HG03064 (cell line): ENCODE results near the gene DEFB125.
"Not testable (repeated sequence)": the region's sequence is repeated elsewhere in the genome, so short reads cannot be mapped to it uniquely, and the experiment has no call there.

Experiments
- ATAC-seq: cut with Tn5 transposase; IDR thresholded peaks from one replicate; pipeline ENCODE4 v1.9.1; 2021; ENCODE audit warnings: low read depth; ENCODE audit not compliant: unreplicated experiment

The DEFB125 gene

DNA sequence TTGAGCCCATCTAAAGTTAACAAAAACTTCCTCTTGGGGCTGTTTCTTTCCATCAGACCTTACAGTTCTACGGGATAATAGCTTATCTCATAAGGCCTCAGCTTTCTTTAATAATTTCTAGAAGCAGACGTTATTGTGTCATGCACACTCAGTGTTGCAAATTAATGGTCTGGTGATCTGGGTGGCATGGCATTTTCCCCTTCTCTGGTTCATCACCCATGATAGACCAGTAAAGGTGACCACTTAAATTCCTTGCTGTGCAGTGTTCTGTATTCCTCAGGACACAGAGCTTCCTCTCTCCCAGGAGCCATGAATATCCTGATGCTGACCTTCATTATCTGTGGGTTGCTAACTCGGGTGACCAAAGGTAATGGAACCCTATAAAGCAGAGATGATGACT, at the start of gene DEFB125:
Gene DEFB125 (plus strand): TSS at position 272 of the 400 bp plus-strand sequence. CDS start 38 bp downstream, at position 310.
- ATAC-seq, result no peak

- ATAC-seq, result no peak
Observed at GRCh38 chr20:60035-60918, 27.2 kb upstream of the DEFB125 start.

DNA sequence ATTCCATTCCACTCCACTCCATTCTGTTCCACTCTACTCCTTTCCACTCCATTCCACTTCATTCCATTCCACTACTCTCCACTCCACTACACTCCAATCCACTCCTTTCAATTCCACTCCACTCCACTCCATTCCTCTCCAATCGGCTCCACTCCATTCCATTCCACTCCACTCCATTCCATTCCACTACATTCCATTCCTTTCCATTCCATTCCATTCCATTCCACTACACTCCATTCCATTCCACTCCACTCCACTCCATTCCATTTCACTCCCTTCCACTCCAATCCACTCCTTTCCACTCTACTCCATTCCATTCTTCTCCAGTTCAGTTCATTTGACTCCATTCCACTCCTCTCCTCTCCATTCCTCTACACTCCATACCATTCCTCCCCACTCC, 26.2 kb upstream of the DEFB125 start:
- ATAC-seq, result no peak

GRCh38 chr20:61757-62156, 25.7 kb upstream of the DEFB125 start:
- ATAC-seq, result no peak

- ATAC-seq, result no peak
Observed at GRCh38 chr20:62487-62886, 25.0 kb upstream of the DEFB125 start.

DNA sequence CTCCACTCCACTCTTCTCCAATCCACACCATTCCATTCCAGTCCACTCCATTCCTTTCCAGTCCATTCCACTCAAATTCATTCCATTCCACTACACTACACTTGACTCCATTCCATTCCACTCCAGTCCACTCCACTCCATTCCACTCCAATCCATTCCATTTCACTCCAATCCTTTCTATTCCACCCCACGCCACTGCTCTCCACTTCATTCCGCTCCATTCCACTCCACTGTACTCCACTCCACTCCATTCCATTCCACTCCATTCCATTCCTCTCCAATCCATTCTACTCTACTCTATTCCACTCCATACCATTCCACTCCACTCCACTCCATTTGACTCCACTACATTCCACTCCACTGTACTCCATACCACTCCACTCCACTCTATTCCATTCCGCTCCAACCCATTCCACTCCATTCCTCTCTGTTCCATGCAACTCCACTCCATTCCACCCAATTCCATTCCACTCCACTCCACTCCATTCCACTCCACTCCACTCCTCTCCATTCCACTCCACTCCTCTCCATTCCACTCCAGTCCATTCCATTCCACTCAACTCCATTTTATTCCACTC, 23.4 kb upstream of the DEFB125 start:
- no peak for ATAC-seq

DNA sequence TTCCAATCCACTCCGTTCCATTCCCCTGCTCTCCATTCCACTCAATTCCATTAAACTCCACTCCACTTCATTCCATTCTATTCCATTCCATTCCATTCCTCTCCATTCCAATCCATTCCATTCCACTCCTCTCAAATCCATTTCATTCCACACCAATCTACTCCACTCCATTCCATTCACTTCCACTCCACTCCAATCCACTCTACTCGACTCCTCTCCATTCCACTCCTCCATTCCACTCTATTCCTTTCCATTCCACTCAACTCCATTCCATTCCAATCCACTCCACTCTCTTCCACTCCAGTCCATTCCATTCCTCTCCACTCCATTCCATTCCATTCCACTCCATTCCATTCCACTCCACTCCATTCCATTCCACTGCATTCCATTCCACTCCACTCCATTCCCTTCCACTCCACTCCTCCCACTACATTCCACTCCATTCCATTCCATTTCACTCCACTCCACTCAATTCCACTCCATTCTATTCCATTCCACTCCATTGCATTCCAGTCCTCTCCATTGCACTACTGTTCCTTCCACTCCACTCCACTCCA, 22.6 kb upstream of the DEFB125 start:
- no peak for ATAC-seq

DNA sequence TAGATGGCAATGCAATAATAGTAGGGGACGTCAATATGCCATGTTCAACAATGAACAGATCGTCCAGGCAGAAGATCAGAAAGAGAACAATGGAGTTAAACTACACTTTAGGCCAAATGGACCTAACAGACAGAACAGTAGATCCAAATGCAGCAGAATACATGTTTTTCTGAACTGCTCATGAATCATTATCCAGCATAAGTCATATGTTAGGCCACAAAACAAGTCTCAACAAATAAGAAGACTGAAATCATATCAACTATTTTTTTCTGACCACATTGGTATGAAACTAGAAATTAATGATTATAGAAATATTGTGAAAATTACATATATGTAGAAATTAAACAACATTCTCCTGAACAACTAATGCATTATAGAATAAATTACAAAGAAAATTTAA, 10.2 kb upstream of the DEFB125 start:
- ATAC-seq, result no peak

- no peak for ATAC-seq
Observed at GRCh38 chr20:78338-78737, 9.1 kb upstream of the DEFB125 start.

DNA sequence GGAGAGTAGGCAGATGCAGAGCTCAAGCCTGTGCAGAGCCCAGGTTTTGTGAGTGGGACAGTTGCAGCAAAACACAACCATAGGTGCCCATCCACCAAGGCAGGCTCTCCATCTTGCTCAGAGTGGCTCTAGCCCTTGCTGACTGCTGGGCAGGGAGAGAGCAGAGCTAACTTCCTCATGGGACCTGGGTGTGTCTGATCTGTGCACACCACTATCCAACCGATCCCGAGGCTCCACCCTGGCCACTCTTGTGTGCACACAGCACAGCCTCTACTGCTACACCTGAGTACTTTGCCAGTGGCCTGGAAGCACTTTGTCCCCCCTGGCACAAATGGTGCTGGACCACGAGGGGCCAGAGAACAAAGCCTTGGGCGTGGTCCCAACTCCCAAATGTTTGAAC, 7.9 kb upstream of the DEFB125 start:
- no peak for ATAC-seq

DNA sequence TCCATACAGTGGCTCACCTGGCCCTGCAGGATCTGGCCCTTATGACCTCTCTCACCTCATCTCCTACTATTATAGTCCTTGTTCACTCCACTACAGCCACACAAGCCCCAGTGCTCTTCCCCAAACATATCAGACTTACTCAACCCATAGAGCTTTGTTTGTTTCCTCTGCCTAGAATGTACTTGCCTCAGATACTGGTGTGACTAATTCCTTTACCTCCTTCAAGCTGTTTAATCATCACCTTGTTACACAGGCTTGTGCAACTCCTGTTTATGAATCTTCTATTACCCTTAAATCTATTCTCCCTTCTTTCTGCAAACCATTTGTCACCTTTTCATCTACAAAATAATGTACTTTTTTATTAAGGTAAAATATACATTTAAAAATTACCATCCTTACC, 3.2 kb downstream of the DEFB125 start:
- no peak for ATAC-seq

GRCh38 chr20:93641-94040, 6.2 kb downstream of the DEFB125 start:
- no peak for ATAC-seq

DNA sequence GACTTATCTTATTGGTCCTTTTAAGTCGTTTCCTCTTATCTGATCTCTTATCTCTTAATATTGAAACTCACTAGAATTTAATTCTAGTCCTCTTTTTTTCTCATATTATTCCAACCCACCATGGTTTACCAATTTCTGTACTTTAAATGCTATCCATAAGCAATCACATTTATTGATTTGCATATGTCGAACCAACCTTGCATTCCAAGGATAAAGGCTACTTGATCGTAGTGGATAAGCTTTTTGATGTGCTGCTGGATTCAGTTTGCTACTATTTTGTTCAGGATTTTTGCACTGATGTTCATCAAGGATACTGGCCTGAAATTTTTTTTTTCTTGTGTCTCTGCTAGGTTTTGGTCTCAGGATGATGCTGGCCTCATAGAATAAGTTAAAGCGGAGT, 7.7 kb downstream of the DEFB125 start:
- ATAC-seq, result no peak

DNA sequence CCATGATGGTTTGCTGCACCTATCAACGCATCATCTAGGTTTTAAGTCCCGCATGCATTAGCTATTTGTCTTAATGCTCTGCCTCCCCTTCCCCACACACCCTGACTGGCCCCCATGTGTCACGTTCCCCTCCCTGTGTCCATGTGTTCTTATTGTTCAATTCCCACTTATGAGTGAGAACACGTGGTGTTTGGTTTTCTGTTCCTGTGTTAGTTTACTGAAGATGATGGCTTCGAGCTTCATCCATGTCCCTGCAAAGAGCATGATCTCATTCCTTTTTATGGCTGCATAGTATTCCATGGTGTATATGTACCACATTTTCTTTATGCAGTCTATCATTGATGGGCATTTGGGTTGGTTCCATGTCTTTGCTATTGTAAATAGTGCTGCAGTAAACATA, 10.2 kb downstream of the DEFB125 start:
- not testable (repeated sequence) for ATAC-seq

- ATAC-seq, result no peak
Observed at GRCh38 chr20:101975-102374, 14.5 kb downstream of the DEFB125 start.

GRCh38 chr20:103456-103855, 16.0 kb downstream of the DEFB125 start:
- ATAC-seq, result no peak

GRCh38 chr20:112396-112795, 24.9 kb downstream of the DEFB125 start:
- ATAC-seq, result no peak

DNA sequence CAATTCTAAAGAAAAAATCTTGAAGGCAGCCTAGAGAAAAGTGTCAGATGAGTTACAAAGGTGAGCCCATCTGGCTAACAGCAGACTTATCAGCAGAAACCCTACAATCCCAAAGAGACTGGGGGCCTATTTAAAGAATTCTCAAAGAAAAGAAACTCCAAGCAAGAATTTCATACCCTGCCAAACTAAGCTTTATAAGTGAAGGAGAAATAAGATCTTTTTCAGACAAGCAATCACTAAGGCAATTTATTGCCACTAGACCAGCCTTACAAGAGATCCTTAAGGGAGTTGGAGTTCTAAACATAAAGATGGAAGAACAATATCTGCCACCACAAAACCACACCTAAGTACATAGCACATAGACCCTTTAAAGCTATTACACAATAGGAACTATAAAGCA, 30.0 kb downstream of the DEFB125 start:
- ATAC-seq, result no peak

DNA sequence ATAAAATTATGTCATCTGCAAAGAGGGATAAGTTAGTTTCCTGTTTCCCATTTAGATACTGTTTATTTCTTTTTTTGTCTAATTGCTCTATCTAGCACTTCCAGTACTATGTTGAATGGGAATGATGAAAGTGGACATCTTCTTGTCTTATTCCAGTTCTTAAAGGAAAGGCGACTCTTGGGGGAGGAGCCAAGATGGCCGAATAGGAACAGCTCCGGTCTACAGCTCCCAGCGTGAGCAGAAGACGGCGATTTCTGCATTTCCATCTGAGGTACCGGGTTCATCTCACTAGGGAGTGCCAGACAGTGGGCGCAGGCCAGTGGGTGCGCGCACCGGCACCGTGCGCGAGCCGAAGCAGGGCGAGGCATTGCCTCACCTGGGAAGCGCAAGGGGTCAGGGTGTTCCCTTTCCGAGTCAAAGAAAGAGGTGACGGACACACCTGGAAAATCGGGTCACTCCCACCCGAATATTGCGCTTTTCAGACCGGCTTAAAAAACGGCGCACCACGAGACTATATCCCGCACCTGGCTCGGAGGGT, 42.4 kb downstream of the DEFB125 start:
- ATAC-seq, result not testable (repeated sequence)

- ATAC-seq, result no peak
Observed at GRCh38 chr20:137668-138490, 50.4 kb downstream of the DEFB125 start.

GRCh38 chr20:142290-142689, 54.8 kb downstream of the DEFB125 start, which contains the start of gene DEFB126:
TSS of gene DEFB126 (plus strand) at chr20:142590. CDS start at chr20:142629, 39 bp downstream.
- ATAC-seq, result no peak
